ENCODE results near the gene PSMD12. TPM values are rescaled to one million over a fixed set of nuclear protein-coding genes. Genes with fewer than 3 reads are reported as not detected.
A peak's percentile ranks its signal among the peaks of the same experiment; 100 is the strongest.

The PSMD12 gene
- total and polyA plus RNA-seq, 8 donors, result 4.9 to 44.6 (median 17.4) TPM

- no peaks in the 10 kb centered on the region for H3K9me3 ChIP-seq
- intact Hi-C loops (cut with DNase I; ENCODE audit: low total_unique reads), result loop anchor here (5.0 to 10.0 kb wide), 2 partner anchors 102 to 320 kb away; no protein-coding TSS in a partner anchor
- no peaks in the 10 kb centered on the region for H3K27me3 ChIP-seq
- peaks cover 8 to 35% (median 16%) of the 10 kb centered on the region in 4 donors for H3K4me1 ChIP-seq
- H3K4me3 ChIP-seq, result no peak overlapping the region
- TF ChIP-seq POLR2AphosphoS5 (IDR thresholded peaks at IDR 0.05) (no peak), POLR2A (IDR thresholded peaks at IDR 0.05) (no peak), CTCF (IDR thresholded peaks at IDR 0.05) (no peak), EP300 (IDR thresholded peaks at IDR 0.05) (no peak)
- H3K27ac ChIP-seq, result peak overlapping the region in 1 of 5 donors; percentile 17
- DNase-seq, result no peak
- no peaks in the 10 kb centered on the region for H3K36me3 ChIP-seq
- 71 to 82% (median 74%) methylated on average over 5 of the region's 5 CpGs for WGBS, 5 donors
These were observed 8.7 kb upstream of the PSMD12 start for GRCh38 chr17:67375054-67375427.

- H3K27me3 ChIP-seq, result no peaks in the 10 kb centered on the region
- H3K27ac ChIP-seq, result peak overlapping the region in 1 of 5 donors; percentile 17
- no peak overlapping the region for H3K4me3 ChIP-seq
- H3K9me3 ChIP-seq, result no peaks in the 10 kb centered on the region
- WGBS, 5 donors, result 9 to 15% (median 13%) methylated on average over 12 of the region's 12 CpGs
- no peaks in the 10 kb centered on the region for H3K36me3 ChIP-seq
- intact Hi-C loops (cut with DNase I; ENCODE audit: low total_unique reads), result loop anchor here (5.0 to 10.0 kb wide), 2 partner anchors 103 to 320 kb away; no protein-coding TSS in a partner anchor
- TF ChIP-seq POLR2AphosphoS5 (IDR thresholded peaks at IDR 0.05) (peak in 1 of 3 donors; percentile 18), CTCF (IDR thresholded peaks at IDR 0.05) (peak in 5 of 7 experiments; percentile 72 to 80 (median 77)), EP300 (IDR thresholded peaks at IDR 0.05) (no peak), POLR2A (IDR thresholded peaks at IDR 0.05) (no peak)
- peak; percentile 92 to 94 for DNase-seq
- H3K4me1 ChIP-seq, result peaks cover 8 to 32% (median 17%) of the 10 kb centered on the region in 4 donors
These were observed 8.1 kb upstream of the PSMD12 start for GRCh38 chr17:67374329-67375053.

GRCh38 chr17:67372751-67373150 lies 6.4 kb upstream of the PSMD12 start:
- DNase-seq, result no peak
- Histone ChIP-seq H3K4me3 (no peak overlapping the region), H3K27me3 (no peaks in the 10 kb centered on the region), H3K4me1 (peaks cover 8 to 26% (median 16%) of the 10 kb centered on the region in 4 donors), H3K36me3 (no peaks in the 10 kb centered on the region), H3K9me3 (no peaks in the 10 kb centered on the region), H3K27ac (no peak overlapping the region)
- intact Hi-C loops (cut with DNase I; ENCODE audit: low total_unique reads), result loop anchor here (10.0 kb wide), 1 partner anchor 322 kb away; no protein-coding TSS in a partner anchor
- TF ChIP-seq CTCF (IDR thresholded peaks at IDR 0.05), result no peak
- no peak for TF ChIP-seq POLR2AphosphoS5 (IDR thresholded peaks at IDR 0.05)
- TF ChIP-seq POLR2A (IDR thresholded peaks at IDR 0.05), result no peak
- no peak for TF ChIP-seq EP300 (IDR thresholded peaks at IDR 0.05)
- 75 to 100% (median 90%) methylated on average over 1 of the region's 1 CpG for WGBS, 5 donors

- H3K36me3 ChIP-seq, result no peaks in the 10 kb centered on the region
- no peak overlapping the region for H3K4me3 ChIP-seq
- TF ChIP-seq POLR2A (IDR thresholded peaks at IDR 0.05) (no peak), CTCF (IDR thresholded peaks at IDR 0.05) (no peak), EP300 (IDR thresholded peaks at IDR 0.05) (no peak), POLR2AphosphoS5 (IDR thresholded peaks at IDR 0.05) (no peak)
- H3K27me3 ChIP-seq, result no peaks in the 10 kb centered on the region
- H3K9me3 ChIP-seq, result no peaks in the 10 kb centered on the region
- DNase-seq, result no peak
- H3K27ac ChIP-seq, result no peak overlapping the region
- intact Hi-C loops (cut with DNase I; ENCODE audit: low total_unique reads), result loop anchor here (10.0 kb wide), 1 partner anchor 325 kb away; no protein-coding TSS in a partner anchor
- peaks cover 13 to 21% (median 19%) of the 10 kb centered on the region in 4 donors for H3K4me1 ChIP-seq
These were observed 3.3 kb upstream of the PSMD12 start for GRCh38 chr17:67369676-67370075.

Data from stomach (tissue), 9 donors.